ENCODE data around the gene MREG. TPM values are rescaled to one million over a fixed set of nuclear protein-coding genes. Genes with fewer than 3 reads are reported as not detected.

The MREG gene
- total RNA-seq, 1 experiment from 2014 or later = 15.9 TPM

DNA sequence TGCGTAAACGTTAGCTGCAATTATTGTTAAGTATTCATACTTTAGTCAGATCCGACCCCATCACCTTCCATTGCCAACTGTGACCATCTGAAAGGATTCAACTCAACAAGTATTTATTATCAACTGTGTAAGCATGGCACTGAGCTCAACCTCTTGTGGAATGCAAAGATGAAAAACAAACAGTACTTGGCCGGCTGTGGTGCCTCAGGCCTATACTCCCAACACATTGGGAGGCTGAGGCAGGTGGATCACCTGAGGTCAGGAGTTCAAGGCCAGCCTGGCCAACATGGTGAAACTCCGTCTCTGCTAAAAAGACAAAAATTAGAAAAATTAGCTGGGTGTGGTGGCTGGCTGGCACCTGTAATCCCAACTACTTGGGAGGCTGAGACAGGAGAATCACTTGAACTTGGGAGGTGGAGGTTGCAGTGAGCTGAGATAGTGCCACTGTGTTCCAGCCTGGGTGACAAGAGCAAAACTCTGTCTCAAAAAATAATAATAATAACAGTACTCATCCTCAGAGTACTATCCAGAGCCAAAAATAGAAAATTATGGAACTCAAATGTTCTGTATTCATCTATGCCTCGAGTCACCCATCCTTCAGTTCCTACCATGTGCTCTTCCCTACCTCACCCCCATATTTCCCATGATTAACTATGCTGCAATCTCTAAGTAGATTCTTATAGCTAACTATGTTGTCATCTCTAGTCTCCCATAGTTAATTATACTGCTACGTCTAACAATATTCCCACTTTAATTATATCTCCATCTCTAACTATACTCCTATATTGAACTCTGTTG lies 8.6 kb upstream of the MREG start:
- ChIA-PET CTCF (interaction anchor here (1.8 to 1.9 kb wide), 2 partner anchors 10 to 72 kb away, joined by 5 to 6 read pairs; no protein-coding TSS in a partner anchor), POLR2A (ENCODE audit: low non-redundant PET) (no interaction called here)
- intact Hi-C loops (cut with micrococcal nuclease; ENCODE audit: unreplicated experiment) = no loop called here
- no peak overlapping the region for H3K27ac ChIP-seq (ENCODE audit: low read depth, low read length, poor library complexity, severe bottlenecking)
- no peak for TF ChIP-seq CTCF (conservative IDR thresholded peaks at IDR 0.05; ENCODE audit: low read depth, low read length)
- TF ChIP-seq EZH2 (IDR thresholded peaks at IDR 0.05; ENCODE audit: borderline replicate concordance, low read depth, low read length, poor library complexity, severe bottlenecking) = no peak
- no peaks in the 10 kb centered on the region for H3K9me3 ChIP-seq (ENCODE audit: low read depth, low read length, poor library complexity, severe bottlenecking)
- no TSS peak for BruUV-seq (replicated peaks)
- DNase-seq (ENCODE audit: low spot score) = no peak
- no peaks in the 10 kb centered on the region for H3K27me3 ChIP-seq (replicated peaks; ENCODE audit: insufficient read depth, low read depth, low read length, poor library complexity)
- H3K4me3 ChIP-seq (ENCODE audit: low read depth, low read length, poor library complexity, severe bottlenecking) = no peak overlapping the region
- H3K4me1 ChIP-seq (ENCODE audit: insufficient read depth, low read length, poor library complexity, severe bottlenecking) = no peaks in the 10 kb centered on the region
- H3K36me3 ChIP-seq (ENCODE audit: insufficient read depth, low read length, poor library complexity, severe bottlenecking) = no peaks in the 10 kb centered on the region

GRCh38 chr2:216018709-216019108 lies 5.4 kb upstream of the MREG start:
- no peak overlapping the region for H3K27ac ChIP-seq (ENCODE audit: low read depth, low read length, poor library complexity, severe bottlenecking)
- no peaks in the 10 kb centered on the region for H3K9me3 ChIP-seq (ENCODE audit: low read depth, low read length, poor library complexity, severe bottlenecking)
- DNase-seq (ENCODE audit: low spot score) = no peak
- ChIA-PET CTCF (no interaction called here), POLR2A (ENCODE audit: low non-redundant PET) (no interaction called here)
- no peaks in the 10 kb centered on the region for H3K27me3 ChIP-seq (replicated peaks; ENCODE audit: insufficient read depth, low read depth, low read length, poor library complexity)
- no peaks in the 10 kb centered on the region for H3K36me3 ChIP-seq (ENCODE audit: insufficient read depth, low read length, poor library complexity, severe bottlenecking)
- intact Hi-C loops (cut with micrococcal nuclease; ENCODE audit: unreplicated experiment) = no loop called here
- TF ChIP-seq CTCF (conservative IDR thresholded peaks at IDR 0.05; ENCODE audit: low read depth, low read length) (no peak), EZH2 (IDR thresholded peaks at IDR 0.05; ENCODE audit: borderline replicate concordance, low read depth, low read length, poor library complexity, severe bottlenecking) (no peak)
- no TSS peak for BruUV-seq (replicated peaks)
- H3K4me3 ChIP-seq (ENCODE audit: low read depth, low read length, poor library complexity, severe bottlenecking) = no peak overlapping the region
- H3K4me1 ChIP-seq (ENCODE audit: insufficient read depth, low read length, poor library complexity, severe bottlenecking) = no peaks in the 10 kb centered on the region

GRCh38 chr2:216017365-216017764 lies 4.0 kb upstream of the MREG start:
- Histone ChIP-seq H3K4me1 (ENCODE audit: insufficient read depth, low read length, poor library complexity, severe bottlenecking) (no peaks in the 10 kb centered on the region), H3K36me3 (ENCODE audit: insufficient read depth, low read length, poor library complexity, severe bottlenecking) (no peaks in the 10 kb centered on the region), H3K27me3 (replicated peaks; ENCODE audit: insufficient read depth, low read depth, low read length, poor library complexity) (no peaks in the 10 kb centered on the region), H3K27ac (ENCODE audit: low read depth, low read length, poor library complexity, severe bottlenecking) (no peak overlapping the region), H3K4me3 (ENCODE audit: low read depth, low read length, poor library complexity, severe bottlenecking) (no peak overlapping the region), H3K9me3 (ENCODE audit: low read depth, low read length, poor library complexity, severe bottlenecking) (no peaks in the 10 kb centered on the region)
- POLR2A ChIA-PET (ENCODE audit: low non-redundant PET) = no interaction called here
- TF ChIP-seq CTCF (conservative IDR thresholded peaks at IDR 0.05; ENCODE audit: low read depth, low read length) = no peak
- TF ChIP-seq EZH2 (IDR thresholded peaks at IDR 0.05; ENCODE audit: borderline replicate concordance, low read depth, low read length, poor library complexity, severe bottlenecking) = no peak
- no peak for DNase-seq (ENCODE audit: low spot score)
- CTCF ChIA-PET = no interaction called here
- BruUV-seq (replicated peaks) = no TSS peak
- intact Hi-C loops (cut with micrococcal nuclease; ENCODE audit: unreplicated experiment) = no loop called here
